Activated CD8-positive, alpha-beta T cell treated with anti-CD3 and anti-CD28 coated beads, Interleukin-2, amount 10 ng/mL, durations not matched to agents 7 days and 5 days (primary cell): Measurements from ENCODE around the gene CCNQ. TPM values are rescaled to one million over a fixed set of nuclear protein-coding genes. Genes with fewer than 3 reads are reported as not detected.

Experiments
- total RNA-seq, 2 experiments: library from RNA; stranded (reverse); gene quantifications; one replicate each; pipeline ENCODE4 v1.2.3, GENCODE V29; 2021

The CCNQ gene
- total RNA-seq, 2 experiments from 2014 or later = 23.9 to 24.5 TPM

Other genes starting within 250 kb of the CCNQ start
- gene PNMA6E, start 197.8 kb downstream of the CCNQ start, total RNA-seq = not detected
- 1 to 10 TPM; 1.5 to 1.6 TPM for gene ZFP92, start 187.7 kb downstream of the CCNQ start, total RNA-seq
- 1 to 10 TPM; 3.6 to 3.8 TPM for gene TREX2, start 153.1 kb downstream of the CCNQ start, total RNA-seq
- 10 to 100 TPM; 56.6 to 57.7 TPM for gene HAUS7, start 128.6 kb downstream of the CCNQ start, total RNA-seq
- gene BGN, start 104.2 kb downstream of the CCNQ start, total RNA-seq = not detected
- gene ATP2B3, start 81.5 kb downstream of the CCNQ start, total RNA-seq = not detected
- gene DUSP9, start 48.1 kb upstream of the CCNQ start, total RNA-seq = not detected
- gene PNCK, start 74.7 kb upstream of the CCNQ start, total RNA-seq = under 1 TPM; 0.16 to 0.58 TPM
- gene SLC6A8, start 88.8 kb upstream of the CCNQ start, total RNA-seq = 1 to 10 TPM in 1 of 2 experiments, under 1 TPM in 1; 0.82 to 1.3 TPM
- gene BCAP31, start 125.2 kb upstream of the CCNQ start, total RNA-seq = 100 to 1,000 TPM; 155 to 158 TPM
- 10 to 100 TPM; 14.6 to 15.9 TPM for gene ABCD1, start 125.7 kb upstream of the CCNQ start, total RNA-seq
- 1 to 10 TPM in 1 of 2 experiments, under 1 TPM in 1; 0.83 to 1.4 TPM for gene PLXNB3, start 165.1 kb upstream of the CCNQ start, total RNA-seq
- not detected for gene SRPK3, start 181.9 kb upstream of the CCNQ start, total RNA-seq
- 10 to 100 TPM; 63.2 to 66.9 TPM for gene IDH3G, start 195.2 kb upstream of the CCNQ start, total RNA-seq
- gene SSR4, start 195.5 kb upstream of the CCNQ start, total RNA-seq = 100 to 1,000 TPM; 182 to 190 TPM
- under 1 TPM; 0.10 to 0.16 TPM for gene PDZD4, start 231.4 kb upstream of the CCNQ start, total RNA-seq